Measurements from ENCODE around the gene FASTKD1.
"Not testable (repeated sequence)": the region's sequence is repeated elsewhere in the genome, so short reads cannot be mapped to it uniquely, and the experiment has no call there.

The FASTKD1 gene, protein sequence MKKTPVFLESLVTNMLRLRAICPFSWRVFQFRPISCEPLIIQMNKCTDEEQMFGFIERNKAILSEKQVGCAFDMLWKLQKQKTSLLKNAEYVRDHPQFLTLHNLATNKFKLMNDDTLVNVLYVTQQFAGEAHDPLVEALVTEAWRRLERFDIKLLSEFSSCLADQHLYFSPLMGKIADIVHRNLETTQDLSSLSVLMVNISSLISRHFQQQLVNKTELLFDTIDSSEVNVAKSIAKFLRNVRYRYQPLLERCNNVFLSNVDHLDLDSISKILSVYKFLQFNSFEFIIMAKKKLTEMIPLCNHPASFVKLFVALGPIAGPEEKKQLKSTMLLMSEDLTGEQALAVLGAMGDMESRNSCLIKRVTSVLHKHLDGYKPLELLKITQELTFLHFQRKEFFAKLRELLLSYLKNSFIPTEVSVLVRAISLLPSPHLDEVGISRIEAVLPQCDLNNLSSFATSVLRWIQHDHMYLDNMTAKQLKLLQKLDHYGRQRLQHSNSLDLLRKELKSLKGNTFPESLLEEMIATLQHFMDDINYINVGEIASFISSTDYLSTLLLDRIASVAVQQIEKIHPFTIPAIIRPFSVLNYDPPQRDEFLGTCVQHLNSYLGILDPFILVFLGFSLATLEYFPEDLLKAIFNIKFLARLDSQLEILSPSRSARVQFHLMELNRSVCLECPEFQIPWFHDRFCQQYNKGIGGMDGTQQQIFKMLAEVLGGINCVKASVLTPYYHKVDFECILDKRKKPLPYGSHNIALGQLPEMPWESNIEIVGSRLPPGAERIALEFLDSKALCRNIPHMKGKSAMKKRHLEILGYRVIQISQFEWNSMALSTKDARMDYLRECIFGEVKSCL

DNA sequence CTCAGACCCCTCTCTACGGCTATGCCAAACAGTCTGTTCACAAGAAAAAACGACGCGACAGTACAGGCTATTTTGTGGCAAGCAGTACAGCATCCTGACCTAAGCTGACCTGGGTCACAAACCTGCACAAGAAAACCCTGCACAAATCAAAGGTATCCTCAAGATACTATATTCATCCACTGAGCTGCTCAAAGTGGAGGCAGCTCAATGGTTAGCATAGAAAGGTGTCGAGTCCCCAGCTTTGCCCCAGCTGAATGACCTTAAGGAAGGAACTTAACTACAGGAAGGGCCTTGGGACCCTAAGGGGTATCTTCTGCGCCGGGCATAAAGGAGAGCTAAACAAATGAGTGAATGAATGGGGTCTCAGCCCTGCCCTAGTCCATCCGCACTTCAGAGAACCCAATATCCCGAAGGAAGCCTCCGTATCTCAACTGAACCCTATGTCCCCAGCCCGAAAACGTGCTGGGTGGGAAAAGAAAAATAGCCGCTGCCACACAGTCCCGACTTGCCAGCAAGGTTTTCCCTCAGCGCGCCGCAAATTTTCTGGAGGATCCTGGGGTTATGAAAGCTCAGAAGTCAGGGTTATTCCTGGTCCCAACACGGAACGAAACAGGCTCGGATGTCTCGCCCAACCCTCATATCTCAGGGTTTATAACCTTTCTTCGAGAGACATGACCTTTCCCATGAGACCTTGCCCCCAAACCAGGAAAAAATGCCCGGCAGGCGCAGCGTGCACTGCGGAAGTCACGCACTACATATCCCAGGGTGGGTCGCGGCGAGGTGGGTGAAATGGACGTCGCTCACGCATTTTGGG lies at the start of gene FASTKD1:
TSS of gene FASTKD1 (minus strand) at position 706 of the 814 bp plus-strand sequence. CDS start 1,836 bp downstream, outside the sequence.
- DNase-seq: peak; percentile 95

DNA sequence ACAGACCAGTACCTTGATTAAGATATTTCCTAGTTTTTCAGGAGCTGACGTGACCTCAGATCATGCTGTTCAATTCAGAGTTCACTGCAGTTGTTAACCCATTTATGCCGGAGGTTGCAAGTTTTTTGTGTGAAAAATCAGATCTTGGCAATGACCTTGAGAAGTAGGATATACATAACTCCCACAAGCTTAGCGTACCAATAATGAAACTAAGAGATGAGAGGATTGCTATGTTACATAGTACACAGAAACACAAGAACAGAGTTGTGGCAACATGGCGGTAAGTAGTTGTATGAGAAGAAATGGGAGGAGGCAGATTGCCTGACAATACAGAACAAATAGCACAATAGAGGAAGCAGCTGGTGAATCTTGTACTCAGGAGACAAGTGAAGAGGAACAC lies 49.6 kb upstream of the FASTKD1 start:
- DNase-seq: no peak

DNA sequence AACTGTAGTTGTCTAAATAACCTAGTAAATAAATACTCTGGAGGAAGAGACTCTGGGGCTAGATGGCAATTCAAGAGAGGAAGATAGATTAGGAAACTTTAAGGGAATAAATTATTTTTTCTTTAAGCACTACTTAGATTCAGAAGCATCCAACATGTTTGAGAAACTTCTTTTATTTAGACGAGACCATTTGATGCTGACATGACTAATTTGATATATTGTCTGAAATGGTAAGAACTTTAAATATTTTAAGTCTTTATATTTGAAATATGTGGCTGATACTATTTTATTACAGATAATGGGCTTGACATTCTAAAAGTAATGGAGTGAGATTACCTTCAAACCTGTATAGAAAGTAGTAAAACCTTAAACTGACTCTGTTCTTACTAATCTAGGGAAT lies 46.8 kb upstream of the FASTKD1 start:
- no peak for DNase-seq

DNA sequence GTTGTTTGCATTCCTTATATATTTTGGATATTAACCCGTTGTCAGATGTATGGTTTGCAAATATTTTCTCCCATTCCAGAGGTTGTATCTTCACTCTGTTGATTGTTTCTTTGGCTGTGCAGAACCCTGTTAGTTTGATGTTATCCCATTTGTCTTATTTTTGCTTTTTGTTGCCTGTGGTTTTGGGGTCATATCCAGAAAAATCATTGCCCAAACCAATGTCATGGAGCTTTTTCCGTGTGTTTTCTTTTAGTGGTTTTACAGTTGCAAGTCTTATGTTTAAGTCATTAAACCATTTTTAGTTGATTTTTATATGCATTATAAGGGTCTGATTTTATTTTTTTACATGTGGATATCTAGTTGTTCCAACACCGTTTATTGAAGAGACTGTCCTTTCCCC lies 46.3 kb upstream of the FASTKD1 start:
- no peak for DNase-seq

DNA sequence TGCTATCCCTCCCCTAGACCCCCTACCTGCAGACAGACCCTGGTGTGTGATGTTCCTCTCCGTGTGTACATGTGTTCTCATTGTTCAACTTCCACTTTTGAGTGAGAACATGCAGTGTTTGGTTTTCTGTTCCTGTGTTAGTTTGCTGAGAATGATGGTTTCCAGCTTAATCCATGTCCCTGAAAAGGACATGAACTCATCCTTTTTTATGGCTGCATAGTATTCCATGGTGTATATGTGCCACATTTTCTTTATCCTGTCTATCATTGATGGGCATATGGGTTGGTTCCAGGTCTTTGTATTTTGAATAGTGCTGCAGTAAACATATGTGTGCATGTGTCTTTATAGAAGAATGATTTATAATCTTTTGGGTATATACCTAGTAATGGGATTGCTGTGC lies 42.3 kb upstream of the FASTKD1 start:
- DNase-seq: not testable (repeated sequence)

DNA sequence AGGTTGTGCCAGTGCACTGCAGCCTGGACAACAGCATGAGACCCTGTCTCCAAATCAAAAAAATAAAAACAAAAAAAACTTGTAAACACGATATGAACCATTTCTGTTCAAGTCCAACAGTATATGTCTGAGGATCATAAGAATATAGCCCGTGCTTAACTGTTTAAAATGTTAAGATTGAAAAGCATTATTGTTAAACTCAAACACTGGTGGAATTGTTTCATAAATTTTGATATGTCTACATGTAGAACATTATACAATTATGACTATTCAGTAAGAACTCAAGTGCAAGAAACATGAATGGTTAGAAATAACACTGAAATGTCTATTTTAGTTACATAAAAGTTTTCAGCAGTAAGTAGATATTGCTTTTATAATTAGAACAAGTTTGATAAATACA lies 40.2 kb upstream of the FASTKD1 start:
- DNase-seq: no peak

DNA sequence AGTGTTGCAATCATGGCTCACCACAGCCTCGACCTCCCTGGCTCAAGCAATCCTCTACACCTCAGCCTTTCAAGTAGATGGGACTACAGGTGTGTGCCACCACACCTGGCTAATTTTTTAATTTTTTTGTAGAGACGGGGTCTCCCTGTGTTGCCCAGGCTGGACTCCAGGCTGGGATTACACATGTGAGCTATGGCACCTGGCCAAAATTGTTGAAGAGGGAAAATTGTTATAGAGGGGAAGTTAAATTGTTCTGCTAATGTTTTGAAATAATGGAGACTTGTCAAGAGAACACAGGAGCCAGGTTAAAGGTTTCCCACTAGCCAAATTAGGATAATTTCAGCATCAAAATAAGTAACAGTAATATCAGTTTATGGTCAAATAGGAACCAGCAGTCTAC lies 35.6 kb upstream of the FASTKD1 start:
- DNase-seq: no peak

DNA sequence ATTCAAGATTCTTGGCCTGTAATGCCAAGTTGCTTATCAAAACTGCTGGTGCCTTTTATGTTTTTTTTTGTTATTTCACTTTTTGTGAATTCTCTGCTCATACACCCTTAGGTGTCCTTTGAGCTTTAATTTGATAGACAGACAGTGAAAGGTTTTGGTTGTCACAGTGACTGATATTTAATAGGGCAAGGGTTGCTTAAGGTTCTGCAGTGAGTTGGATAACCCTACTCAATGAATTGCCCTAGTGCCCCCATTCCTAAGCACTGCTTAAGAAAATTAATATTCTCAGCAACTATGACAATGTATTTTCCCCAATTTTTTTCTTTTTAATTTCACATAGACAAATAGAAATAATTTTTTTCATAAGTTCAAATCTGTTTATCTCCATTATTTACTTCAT lies 25.9 kb upstream of the FASTKD1 start:
- no peak for DNase-seq

DNA sequence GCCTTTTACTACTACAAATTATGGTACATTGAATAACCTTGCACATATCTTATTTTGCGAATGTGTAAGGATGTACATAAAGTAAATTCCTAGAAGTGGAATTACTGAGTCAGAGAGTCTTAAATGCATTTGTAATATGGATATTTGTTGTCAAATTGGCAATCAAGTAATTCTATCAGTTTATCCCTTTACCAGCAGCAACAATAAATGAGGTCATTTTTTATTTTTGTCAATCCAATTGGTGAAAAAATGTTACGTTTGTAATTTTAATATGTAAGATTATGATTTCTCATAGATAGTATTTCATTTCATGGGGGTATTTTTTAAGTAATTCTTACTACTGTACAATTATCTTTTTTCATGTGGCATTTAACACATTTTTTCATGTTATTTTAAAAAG lies 25.3 kb upstream of the FASTKD1 start:
- DNase-seq: no peak

DNA sequence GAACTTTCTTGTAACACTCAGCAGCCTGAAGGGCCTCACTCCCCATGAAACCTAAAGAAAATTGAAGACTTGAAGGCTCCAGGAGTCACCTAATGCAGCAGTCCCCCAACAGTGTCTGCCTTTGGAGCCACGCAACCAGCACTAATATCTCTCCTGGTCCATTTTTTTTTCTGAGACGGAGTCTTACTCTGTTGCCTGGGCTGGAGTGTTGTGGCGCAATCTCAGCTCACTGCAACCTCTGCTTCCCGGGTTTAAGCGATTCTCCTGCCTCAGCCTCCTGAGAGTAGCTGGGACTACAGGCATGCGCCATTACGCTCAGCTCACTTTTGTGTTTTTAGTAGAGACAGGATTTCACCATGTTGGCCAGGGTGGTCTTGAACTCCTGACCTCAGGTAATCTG lies 22.9 kb upstream of the FASTKD1 start:
- not testable (repeated sequence) for DNase-seq

DNA sequence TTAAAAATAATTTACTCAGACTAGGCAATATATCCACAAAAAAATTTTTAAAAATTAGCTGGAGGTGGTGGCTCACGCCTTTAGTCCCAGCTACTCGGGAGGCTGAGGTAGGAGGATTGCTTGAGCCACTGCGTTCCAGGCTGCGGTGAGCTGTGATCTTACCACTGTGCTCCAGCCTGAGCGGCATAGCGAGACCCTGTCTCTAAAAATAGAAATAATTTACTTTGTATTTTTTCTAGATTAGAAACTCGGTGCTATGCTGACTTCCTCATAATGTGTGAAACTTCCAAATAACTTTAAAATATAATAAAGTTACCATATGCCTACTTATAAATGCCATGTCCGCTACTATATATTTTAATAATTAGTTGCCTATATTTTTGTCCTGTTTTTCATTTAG lies 17.1 kb upstream of the FASTKD1 start:
- DNase-seq: no peak

DNA sequence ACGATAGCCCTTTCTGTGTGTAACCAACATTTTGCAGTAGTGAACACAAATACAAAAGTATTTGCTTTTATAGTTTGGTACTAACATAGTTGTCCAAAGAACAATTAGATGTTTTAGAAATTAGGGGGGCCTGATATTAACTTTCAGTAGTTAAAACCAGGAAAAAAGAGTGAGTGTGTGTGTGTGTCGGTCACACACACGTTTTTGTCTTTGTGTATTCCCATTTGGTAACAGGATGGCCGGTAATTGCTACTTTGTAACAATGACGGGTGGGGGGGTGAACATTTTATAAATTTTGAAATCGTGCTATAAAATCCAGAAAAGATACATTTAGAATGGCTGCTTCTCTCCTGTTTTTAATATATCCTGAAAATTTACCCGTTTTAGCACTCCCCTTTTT lies 12.0 kb upstream of the FASTKD1 start:
- no peak for DNase-seq

DNA sequence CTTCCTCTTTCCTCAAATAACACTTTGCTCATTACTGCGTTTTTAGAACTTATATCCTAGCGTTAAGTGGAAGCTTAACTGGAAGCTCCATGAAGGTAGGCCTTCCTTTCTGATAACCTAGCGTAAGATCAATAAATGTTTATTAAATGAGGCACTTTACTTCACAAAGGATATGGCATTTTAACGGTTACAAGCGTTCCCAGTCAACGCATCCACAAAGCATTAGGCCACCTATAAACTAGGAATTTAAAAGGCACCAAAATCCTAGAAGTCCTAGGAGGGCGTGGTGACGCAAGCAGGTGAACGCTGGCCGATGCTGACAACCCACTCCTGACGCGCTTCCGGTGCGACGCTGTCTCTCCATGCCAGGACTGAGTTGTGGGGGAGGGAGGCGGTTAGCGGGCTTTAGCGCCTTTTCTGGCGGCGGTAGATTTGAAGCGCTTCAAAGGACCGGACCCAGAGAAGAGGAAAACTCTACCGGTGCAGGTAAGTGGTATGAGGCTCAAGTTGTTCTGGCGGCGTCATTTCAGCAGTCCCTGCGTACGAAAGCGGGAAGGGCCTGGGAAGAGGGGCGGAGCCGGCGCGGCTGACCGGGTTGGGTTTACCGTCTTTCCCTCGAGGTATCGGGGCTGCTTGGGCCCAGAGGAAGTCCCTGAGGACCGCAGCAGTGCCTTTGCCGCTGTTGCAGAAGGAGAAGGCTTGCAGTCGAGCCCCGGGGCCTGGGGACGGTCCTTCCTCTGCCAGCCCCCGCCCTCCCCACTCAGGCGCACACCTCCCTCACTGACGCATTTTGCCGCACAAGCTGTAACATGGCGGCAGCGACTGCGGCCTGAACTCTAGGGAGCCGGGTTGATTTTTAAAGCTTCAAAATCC lies 10.6 kb upstream of the FASTKD1 start, which contains the start of gene PPIG:
TSS of gene PPIG (plus strand) at position 347 of the 873 bp plus-strand sequence. CDS start 19,691 bp downstream, outside the sequence.
- DNase-seq: peak; percentile 83

DNA sequence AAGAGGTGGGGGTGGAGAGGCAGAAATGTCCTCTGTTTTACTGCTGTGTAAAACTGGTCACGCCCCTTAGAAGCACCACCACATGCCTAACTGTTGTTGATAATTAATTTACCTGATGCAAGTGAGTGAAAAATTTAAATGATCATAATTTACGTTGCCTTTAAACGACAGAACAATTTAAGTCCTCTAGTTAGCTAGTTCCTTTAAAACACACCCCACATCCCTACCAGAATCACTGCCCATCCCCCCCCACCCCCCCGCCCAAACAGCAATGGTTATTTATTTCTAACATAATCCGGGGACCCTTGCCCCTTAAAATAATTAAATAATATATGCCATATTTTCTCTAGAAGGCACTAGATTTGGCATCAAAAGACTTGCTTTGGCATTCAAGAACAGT lies 9.9 kb upstream of the FASTKD1 start:
- DNase-seq: no peak

DNA sequence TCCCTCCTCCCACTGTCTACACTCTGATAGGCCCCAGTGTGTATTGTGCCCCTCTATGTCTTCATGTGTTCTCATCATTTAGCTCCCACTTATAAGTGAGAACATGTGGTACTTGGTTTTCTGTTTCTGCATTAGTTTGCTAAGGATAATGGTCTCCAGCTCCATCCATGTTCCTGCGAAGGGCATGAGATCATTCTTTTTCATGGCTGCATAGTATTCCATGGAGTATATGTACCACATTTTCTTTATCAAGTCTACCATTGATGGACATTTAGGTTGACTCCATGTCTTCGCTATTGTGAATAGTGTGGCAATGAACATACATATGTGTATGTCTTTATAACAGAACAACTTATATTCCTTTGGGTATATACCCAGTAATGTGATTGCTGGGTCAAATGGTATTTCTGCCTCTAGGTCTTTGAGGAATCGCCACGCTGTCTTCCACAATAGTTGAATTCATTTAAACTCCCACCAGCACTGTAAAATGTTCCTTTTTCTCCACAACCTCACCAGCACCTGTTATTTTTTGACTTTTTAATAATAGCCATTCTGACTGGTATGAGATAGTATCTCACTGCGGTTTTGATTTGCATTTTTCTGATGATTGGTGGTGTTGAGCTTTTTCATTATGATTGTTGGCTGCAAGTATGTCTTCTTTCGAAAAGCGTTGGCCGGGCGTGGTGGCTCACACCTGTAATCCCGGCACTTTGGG lies 9.0 kb upstream of the FASTKD1 start:
- DNase-seq: not testable (repeated sequence)

DNA sequence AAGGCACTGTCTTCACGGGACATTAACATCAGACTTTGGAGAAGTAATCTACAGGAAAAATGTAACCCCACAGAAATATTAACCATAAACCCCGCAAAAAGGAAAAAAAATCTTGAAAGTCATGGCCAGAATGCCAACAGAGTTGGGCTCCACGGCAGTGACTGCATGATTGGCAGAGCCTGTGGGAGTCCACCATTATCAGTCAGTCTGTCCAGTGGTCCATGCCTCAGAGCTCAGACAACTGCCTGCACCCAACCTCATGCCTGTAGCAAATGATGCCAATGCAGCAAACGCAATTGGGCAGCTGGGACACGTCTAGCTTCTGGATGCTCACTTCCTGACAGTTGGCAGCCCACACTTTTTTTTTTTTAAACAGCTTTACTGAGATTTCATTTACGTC lies 5.4 kb upstream of the FASTKD1 start:
- DNase-seq: no peak

DNA sequence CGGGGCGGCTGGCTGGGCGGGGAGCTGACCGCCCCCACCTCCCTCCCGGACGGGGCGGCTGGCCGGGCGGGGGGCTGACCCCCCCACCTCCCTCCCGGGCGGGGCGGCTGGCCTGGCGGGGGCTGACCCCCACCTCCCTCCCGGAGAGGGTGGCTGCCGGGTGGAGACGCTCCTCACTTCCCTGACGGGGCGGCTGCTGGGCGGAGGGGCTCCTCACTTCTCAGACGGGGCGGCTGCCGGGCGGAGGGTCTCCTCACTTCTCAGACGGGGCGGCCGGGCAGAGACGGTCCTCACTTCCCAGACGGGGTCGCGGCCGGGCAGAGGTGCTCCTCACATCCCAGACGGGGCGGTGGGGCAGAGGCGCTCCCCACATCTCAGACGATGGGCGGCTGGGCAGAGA lies 1.6 kb upstream of the FASTKD1 start:
- not testable (repeated sequence) for DNase-seq

DNA sequence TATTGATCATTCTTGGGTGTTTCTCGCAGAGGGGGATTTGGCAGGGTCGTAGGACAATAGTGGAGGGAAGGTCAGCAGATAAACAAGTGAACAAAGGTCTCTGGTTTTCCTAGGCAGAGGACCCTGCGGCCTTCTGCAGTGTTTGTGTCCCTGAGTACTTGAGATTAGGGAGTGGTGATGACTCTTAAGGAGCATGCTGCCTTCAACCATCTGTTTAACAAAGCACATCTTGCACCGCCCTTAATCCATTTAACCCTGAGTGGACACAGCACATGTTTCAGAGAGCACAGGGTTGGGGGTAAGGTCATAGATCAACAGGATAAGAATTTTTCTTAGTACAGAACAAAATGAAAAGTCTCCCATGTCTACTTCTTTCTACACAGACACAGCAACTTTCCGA lies 874 bp upstream of the FASTKD1 start:
- not testable (repeated sequence) for DNase-seq

DNA sequence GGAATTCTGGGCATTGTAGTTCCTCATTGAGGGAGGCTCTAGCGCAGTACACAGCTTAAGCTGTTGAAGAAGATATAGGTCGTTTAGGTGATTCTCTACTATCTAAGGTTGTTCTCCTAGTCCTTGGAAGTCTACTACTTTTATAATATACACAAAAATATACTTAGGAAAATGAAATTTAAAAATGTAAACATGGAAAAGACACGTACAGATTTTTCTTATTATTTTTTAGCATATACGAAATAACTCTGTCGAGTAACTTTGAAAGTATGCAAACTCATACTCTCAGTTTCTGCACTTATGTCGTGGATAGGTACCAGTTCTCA lies 272 bp upstream of the FASTKD1 start:
- DNase-seq: no peak

DNA sequence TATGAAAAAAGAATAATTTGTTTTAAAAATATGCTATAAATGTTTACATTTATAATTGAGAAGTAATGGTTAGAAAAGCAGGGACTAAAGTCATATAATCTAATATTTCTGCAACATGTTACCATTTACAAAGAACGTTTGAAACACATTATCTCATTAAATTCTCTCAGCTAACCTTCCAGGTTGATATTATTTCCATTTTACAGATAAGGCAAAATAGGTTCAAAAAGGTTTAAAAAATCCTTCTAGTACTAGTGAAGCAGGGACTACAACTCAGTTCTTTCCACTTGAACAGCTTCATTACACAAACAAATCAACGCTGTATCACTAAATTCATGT lies 875 bp downstream of the FASTKD1 start:
- DNase-seq: no peak

DNA sequence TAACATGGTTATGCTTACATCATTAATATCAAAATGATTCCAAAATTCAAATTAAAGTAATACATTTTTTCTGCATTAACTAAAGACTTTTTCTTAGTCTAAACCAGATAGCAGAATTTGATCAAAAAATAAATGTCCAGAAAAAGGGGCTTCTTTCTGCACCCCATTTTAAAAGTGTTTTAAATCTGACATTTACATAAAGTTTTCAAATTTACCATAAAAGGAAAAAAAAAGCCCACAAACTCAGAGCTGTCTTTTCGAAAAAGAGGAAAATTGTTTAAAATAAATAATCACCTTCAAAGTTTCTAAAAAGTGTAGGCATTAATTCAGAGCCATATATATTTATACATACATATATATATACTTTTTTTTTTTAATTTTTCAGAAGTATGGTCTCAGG lies 1.5 kb downstream of the FASTKD1 start:
- no peak for DNase-seq

DNA sequence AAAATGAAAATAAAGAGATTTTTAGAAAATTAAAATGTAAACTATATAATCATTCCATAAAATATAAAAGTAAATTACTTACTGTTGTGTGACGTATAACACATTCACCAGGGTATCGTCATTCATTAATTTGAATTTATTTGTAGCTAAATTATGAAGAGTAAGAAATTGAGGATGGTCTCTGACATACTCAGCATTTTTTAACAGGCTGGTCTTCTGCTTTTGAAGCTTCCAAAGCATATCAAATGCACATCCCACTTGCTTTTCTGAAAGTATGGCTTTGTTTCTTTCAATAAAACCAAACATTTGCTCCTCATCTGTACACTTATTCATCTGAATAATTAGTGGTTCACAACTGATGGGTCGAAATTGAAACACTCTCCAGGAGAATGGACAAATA lies 2.1 kb downstream of the FASTKD1 start:
- DNase-seq: no peak
